SK-N-MC (cell line): ENCODE results near the gene UBAC2.

Experiments used
- DNase-seq: peaks from one replicate; pipeline ENCODE4 v3.0.0-alpha.2; 2011; ENCODE audit warnings: low read depth, low spot score
- H3K27ac ChIP-seq: fragments of 200-600 bp; sonication (generic); 2 replicates; pipeline ENCODE4 v1.5.1; 2016; ENCODE audit warnings: mixed run types
- H3K36me3 ChIP-seq: fragments of 200-600 bp; sonication (generic); 2 replicates; pipeline ENCODE4 v1.6.1; 2017; ENCODE audit warnings: antibody characterized with exemption, low read length, mixed read lengths; ENCODE audit not compliant: insufficient read depth
- H3K4me3 ChIP-seq: fragments of 200-600 bp; sonication (generic); 2 replicates; pipeline ENCODE4 v1.5.1; 2016
- H3K9ac ChIP-seq: fragments of 200-600 bp; sonication (generic); 2 replicates; pipeline ENCODE4 v1.8.0; 2017; ENCODE audit warnings: mixed run types, mixed read lengths; ENCODE audit not compliant: insufficient read length
- H3K9me3 ChIP-seq: fragments of 200-600 bp; sonication (generic); 2 replicates; pipeline ENCODE4 v1.6.1; 2017; ENCODE audit warnings: low read depth, mild to moderate bottlenecking, antibody characterized with exemption, low read length, moderate library complexity, mixed read lengths
- EZH2 ChIP-seq: fragments of 200-600 bp; sonication (generic); IDR thresholded peaks from one replicate; pipeline ENCODE4 v1.6.1; 2017; ENCODE audit warnings: antibody characterized with exemption
- FOXP2 ChIP-seq: optimal IDR thresholded peaks from 2 replicates; pipeline ENCODE3; 2011; ENCODE audit warnings: mild to moderate bottlenecking, moderate library complexity; ENCODE audit not compliant: insufficient read depth; ENCODE audit errors: extremely low read length, control extremely low read depth
- POLR2AphosphoS5 ChIP-seq: IDR thresholded peaks from 2 replicates; pipeline ENCODE4 v1.6.1; 2012; ENCODE audit warnings: mild to moderate bottlenecking, low read depth, low read length, borderline replicate concordance

The UBAC2 gene

DNA sequence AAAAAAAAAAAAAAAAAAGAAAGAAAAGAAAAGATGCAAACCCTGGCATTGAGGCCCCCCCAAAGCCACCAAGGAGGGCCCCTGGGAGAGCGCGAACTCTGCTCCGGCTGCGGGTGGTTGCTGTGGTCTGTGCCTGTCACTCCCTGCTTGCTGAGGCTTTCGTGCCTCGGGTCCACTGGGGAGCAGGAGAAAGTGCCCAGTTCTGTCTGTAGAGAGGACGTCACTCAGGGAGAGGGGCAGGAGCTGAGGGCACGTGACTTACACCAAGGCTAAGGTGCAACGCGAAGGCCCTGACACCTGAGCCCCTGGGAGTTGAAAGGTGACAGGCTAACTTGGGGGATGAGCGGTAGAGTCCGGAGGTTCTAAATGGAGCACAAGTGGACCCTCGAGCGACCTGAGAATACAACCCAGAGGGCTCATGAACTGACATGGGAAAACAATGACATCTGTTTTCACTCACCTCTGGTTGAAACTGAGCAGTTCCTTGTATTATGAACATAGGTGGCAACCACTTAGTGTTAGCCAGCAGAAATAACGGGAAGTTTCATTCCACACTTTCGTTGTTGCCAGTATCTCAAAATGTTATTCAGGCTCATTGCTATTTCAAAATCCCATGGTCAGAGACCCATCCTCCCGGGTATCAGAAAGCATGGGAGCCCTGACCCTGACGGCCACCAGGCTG lies 231.4 kb downstream of the UBAC2 start:
- Histone ChIP-seq H3K4me3 (no peak overlapping the region), H3K36me3 (no peaks in the 10 kb centered on the region), H3K27ac (no peak overlapping the region), H3K9me3 (no peaks in the 10 kb centered on the region), H3K9ac (no peak overlapping the region)
- no peak for TF ChIP-seq FOXP2
- no peak for TF ChIP-seq EZH2
- TF ChIP-seq POLR2AphosphoS5: no peak
- no peak for DNase-seq

DNA sequence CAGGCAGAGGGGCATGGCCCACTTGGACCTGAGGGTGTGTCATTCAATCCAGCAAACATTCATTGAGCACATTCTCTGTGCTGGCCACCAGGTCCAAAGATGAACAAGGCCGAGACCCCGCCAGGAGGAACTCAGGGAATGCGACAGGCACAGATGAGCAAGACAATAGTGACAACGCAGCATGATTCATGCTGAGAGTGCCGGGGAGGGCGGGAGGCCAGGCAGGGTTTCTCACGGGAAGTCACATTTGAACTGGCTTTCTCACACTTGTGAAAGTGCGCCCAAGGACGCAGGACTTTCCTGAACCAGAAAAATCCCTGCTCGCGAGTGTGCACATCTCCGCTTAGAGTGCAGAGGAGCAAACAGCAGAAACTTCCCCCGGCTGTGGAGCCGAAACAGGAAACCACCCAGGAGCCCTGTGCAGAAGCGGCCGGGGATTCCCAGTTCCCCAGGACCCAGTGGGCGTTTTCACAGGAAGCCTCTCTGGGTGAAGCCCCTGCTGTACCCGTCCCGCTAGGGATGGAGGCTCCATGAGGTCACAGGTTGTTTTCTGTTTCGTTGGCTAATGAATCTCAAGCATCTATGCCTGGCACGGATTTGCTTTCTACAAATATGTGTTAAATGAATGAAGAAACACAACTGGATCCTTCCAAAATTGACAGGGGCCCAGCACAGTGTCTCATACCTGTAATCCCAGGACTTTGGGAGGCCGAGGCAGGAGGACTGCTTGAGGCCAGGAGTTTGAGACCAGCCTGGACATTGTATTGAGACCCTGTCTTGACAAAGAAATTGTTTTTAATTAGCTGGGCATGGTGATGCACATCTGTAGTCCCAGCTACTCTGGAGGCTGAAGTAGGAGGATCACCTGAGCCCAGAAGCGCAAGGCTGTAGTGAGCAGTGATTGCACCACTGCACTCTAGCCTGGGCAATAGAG lies 232.2 kb downstream of the UBAC2 start:
- H3K27ac ChIP-seq: no peak overlapping the region
- no peak for DNase-seq
- no peaks in the 10 kb centered on the region for H3K9me3 ChIP-seq
- H3K36me3 ChIP-seq: no peaks in the 10 kb centered on the region
- no peak for TF ChIP-seq POLR2AphosphoS5
- TF ChIP-seq FOXP2: no peak
- no peak for TF ChIP-seq EZH2
- H3K4me3 ChIP-seq: no peak overlapping the region
- H3K9ac ChIP-seq: no peak overlapping the region

DNA sequence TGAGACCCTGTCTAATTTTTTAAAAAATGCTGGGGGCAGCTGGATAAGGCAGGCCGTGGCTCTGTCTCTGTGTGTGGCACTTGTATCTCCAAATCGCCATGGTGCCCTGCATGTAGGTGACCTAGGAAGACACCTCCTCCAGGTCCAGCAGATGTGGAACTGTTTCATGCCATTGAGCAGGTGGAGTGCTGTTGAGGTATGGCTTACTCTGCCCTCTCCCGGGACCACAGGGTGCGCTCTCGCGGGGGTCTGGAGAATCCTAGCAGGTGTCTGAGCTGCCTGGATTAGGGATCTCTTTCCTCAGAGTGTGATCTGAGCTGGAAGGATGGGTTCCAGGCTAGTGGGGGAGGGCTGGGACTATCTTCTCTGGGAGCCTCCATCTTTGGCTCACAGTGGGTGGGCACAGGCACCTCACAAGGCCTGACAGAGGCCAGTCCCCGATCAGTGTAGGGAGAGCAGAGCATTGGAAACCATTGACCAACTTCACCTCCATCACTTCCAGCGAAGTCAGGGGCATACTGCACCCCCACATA lies 233.0 kb downstream of the UBAC2 start:
- H3K27ac ChIP-seq: no peak overlapping the region

DNA sequence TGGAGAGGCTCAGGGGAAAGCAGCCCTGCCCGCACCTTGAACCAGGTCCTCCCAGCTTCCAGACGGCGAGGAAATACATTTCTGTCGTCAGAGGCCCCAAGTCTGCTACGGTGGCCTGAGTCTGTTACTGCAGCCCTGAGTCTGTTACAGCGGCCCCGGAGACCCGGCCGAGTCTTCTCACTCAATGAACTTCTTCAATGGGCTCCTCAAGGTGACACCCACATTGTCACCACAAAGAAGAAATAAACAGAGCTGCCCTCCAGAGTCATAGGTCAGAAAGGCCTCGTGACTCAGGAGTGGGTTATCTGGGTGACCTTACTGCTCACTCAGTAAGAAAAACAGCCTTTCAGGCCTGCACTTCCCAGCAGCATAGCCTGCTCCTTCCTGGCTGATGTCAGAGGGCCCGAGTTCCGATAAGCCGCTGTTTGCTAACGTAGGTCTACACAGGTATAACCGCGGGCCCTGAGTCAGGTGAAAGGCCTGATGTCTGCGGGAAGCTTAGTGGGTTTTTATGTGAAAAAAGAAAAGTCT lies 233.7 kb downstream of the UBAC2 start:
- DNase-seq: no peak
- H3K4me3 ChIP-seq: no peak overlapping the region
- H3K36me3 ChIP-seq: no peaks in the 10 kb centered on the region
- no peak overlapping the region for H3K9ac ChIP-seq
- no peak overlapping the region for H3K27ac ChIP-seq
- no peaks in the 10 kb centered on the region for H3K9me3 ChIP-seq
- TF ChIP-seq FOXP2 (no peak), POLR2AphosphoS5 (no peak), EZH2 (no peak)

More for the DNA sequence above, 233.0 kb downstream of the UBAC2 start:
- Histone ChIP-seq H3K9ac (no peak overlapping the region), H3K4me3 (no peak overlapping the region), H3K36me3 (no peaks in the 10 kb centered on the region), H3K9me3 (no peaks in the 10 kb centered on the region)
- no peak for DNase-seq
- TF ChIP-seq EZH2 (no peak), FOXP2 (no peak), POLR2AphosphoS5 (no peak)

DNA sequence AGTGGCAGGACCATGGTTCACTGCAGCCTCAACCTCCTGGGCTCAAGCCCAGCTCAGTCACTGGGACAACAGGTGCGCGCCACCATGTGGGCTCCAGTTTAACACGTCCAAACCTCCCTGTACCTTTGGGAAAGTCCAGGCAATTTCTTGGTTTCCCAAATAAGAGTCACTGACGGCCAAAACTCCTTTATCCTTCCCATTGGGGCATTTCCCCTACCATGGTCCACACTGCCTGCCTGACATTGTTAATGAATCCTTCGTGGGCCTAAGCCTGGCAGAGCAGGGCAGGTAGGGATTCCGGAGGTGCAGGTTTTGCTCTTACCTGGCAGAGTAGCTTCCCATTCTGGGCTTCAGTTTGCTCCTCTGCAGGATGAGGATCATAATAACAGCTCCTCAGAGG lies 234.5 kb downstream of the UBAC2 start:
- Histone ChIP-seq H3K4me3 (no peak overlapping the region), H3K36me3 (no peaks in the 10 kb centered on the region), H3K9ac (no peak overlapping the region), H3K27ac (no peak overlapping the region), H3K9me3 (no peaks in the 10 kb centered on the region)
- no peak for DNase-seq
- TF ChIP-seq POLR2AphosphoS5: no peak
- TF ChIP-seq EZH2: no peak
- TF ChIP-seq FOXP2: no peak

DNA sequence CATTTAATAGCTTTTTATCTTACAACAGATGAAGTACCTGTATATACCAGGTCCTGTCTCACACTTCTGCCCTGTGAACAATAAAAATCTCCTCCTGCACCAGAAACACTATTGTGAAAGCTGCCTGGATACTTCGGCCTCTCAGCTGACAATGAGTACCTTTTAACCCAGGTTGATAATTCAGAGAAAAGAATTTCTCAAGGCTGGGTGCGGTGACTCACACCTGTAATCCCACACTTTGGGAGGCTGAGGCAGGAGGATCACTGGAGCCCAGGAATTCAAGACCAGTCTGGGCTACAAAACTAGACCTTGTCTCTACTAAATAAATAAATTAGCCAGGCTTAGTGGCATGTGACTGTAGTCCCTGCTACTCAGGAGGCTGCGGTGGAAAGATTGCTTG lies 235.3 kb downstream of the UBAC2 start:
- no peak overlapping the region for H3K27ac ChIP-seq
- H3K9me3 ChIP-seq: no peaks in the 10 kb centered on the region
- no peak for DNase-seq
- TF ChIP-seq EZH2: no peak
- no peak for TF ChIP-seq POLR2AphosphoS5
- no peak for TF ChIP-seq FOXP2
- H3K4me3 ChIP-seq: no peak overlapping the region
- H3K36me3 ChIP-seq: no peaks in the 10 kb centered on the region
- H3K9ac ChIP-seq: no peak overlapping the region
